HG02571 (cell line): ENCODE data around the gene GALNT5.
"Not testable (repeated sequence)": the region's sequence is repeated elsewhere in the genome, so short reads cannot be mapped to it uniquely, and the experiment has no call there.

Experiments used
- ATAC-seq: cut with Tn5 transposase; IDR thresholded peaks from one replicate; pipeline ENCODE4 v1.9.1; 2021; ENCODE audit warnings: mild to moderate bottlenecking, moderate library complexity; ENCODE audit not compliant: unreplicated experiment

Gene GALNT5

DNA sequence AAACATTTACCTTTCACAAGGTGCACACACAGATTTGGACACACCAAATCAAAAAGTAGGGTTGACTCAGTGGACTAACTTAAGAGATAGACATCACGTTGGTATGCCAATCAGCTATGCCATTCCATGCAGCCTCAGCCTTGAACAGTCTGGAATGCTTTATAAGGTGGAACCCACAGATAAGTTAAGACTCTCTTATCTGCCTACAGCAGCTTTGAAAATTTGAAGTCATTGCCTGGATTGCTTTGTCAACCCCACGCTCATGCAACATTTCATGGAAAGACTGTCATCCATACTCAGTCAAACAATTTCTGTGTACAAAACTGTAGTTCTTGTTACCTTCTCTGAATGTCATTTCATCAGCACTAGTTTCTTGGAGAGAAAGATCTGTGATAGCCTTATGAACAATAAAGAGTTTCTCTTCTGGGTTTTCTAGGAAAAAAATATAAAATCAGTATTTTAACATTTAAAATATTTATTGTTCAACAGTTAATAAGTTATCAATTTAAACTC is 66.9 kb downstream of the GALNT5 start:
- no peak for ATAC-seq

DNA sequence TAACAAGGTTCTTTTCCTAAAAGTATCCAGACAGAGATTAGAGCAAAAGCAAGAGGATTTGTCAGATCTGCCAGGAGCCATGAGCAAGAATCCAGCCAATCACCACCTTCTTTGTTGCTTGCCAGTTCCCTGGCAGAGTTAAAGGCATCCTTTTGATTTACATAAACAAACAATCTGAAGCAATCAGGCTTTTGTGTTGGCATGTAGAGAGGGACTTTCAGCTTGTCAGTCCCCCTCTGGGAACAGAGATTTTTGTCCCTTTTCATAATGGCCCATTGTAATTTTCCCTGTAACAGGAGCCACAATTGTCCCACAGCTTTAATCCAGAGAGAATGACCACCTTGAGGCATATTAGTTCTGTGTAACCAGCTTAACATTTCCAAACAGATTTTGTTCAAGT is 68.3 kb downstream of the GALNT5 start, which contains the start of gene ERMN:
Gene ERMN (minus strand): TSS at position 39 of the 400 bp plus-strand sequence. CDS start 182 bp downstream, outside the sequence.
- ATAC-seq, result no peak

- no peak for ATAC-seq
These were observed 69.2 kb downstream of the GALNT5 start for GRCh38 chr2:157326698-157327097.

- peak; percentile 25 for ATAC-seq
These were observed 69.7 kb downstream of the GALNT5 start for GRCh38 chr2:157327200-157327599.

GRCh38 chr2:157327621-157328500 is 70.4 kb downstream of the GALNT5 start:
- peak; percentile 99 for ATAC-seq

GRCh38 chr2:157329524-157329923 is 72.0 kb downstream of the GALNT5 start:
- ATAC-seq, result no peak

DNA sequence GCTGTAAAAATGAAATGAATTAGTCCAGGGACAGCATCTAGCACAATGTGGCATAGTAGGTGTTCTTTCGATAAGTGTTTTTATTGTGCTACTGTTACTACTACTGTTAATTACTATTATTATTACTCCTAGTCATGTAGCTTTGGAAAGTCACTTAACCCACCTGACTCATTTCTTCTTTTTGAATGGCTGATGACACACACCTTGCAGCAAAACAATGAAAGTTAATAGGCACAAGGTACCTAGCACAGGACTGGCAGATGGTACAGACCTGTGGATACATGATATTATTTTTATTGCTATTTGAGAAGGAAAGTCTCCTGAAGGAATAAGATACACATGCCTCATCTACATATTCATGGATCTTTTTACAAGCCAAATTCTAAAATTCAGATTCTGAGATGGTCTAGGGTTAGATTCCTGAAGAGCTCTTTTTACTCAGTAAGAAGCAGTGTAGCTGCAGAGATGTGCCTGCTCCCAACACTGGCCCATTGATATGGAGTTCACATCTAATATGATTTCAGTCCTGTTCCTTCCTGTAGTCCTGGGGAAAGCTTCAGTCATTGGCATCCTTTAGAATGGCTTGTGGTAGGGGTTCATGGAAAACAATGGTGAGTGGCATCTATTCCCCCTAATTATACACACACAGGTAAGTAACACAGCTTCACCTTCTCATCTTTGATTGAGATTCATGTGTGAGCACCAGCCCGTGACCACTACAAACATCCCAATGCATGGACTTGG is 76.0 kb downstream of the GALNT5 start:
- ATAC-seq, result no peak

- no peak for ATAC-seq
These were observed 76.8 kb downstream of the GALNT5 start for GRCh38 chr2:157334335-157334734.

DNA sequence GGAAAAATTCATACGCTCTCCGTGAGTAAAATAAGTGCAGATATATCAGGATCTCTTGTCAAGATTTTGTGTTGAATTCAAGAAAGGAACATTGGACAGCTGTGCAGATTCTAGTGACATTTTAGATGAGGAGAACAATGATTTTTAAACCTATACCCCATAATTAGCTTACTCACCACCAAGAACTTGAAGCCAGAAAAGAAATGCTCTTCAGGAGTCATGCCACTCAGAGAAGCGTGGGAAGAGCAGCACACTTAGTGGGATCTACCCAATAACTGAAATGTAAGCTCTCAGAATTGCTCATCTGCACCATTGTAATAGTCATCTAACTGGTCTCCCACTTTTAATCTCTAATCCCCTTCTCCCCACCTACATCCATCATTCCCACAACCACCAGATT is 77.3 kb downstream of the GALNT5 start:
- ATAC-seq, result no peak

GRCh38 chr2:157336137-157337010 is 78.9 kb downstream of the GALNT5 start:
- ATAC-seq, result peak; percentile 74

- no peak for ATAC-seq
These were observed 80.5 kb downstream of the GALNT5 start for GRCh38 chr2:157337978-157338377.

- ATAC-seq, result no peak
These were observed 82.6 kb downstream of the GALNT5 start for GRCh38 chr2:157339965-157340655.

DNA sequence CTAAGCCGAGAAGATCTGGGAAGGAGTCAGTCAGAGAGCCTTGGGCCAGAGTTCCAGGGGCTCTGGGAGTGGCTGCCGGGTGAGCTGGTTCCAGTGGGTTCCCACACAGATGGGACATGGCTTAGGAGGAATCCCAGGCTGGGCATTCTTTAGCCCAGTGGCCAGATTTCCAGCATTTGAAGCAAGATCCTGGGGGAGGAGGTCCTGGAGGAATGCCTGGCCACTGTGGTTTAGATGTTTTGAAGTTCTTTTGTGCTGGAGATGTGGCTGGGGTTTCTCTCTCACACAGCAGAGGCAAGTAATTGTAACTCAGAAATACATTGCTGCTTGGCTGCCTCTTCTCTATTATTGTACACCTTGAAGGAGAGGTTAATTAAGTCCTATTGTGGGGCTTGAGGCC is 83.9 kb downstream of the GALNT5 start:
- ATAC-seq, result not testable (repeated sequence)

- no peak for ATAC-seq
These were observed 88.3 kb downstream of the GALNT5 start for GRCh38 chr2:157345647-157346389.

GRCh38 chr2:157348291-157348921 is 90.9 kb downstream of the GALNT5 start:
- no peak for ATAC-seq

DNA sequence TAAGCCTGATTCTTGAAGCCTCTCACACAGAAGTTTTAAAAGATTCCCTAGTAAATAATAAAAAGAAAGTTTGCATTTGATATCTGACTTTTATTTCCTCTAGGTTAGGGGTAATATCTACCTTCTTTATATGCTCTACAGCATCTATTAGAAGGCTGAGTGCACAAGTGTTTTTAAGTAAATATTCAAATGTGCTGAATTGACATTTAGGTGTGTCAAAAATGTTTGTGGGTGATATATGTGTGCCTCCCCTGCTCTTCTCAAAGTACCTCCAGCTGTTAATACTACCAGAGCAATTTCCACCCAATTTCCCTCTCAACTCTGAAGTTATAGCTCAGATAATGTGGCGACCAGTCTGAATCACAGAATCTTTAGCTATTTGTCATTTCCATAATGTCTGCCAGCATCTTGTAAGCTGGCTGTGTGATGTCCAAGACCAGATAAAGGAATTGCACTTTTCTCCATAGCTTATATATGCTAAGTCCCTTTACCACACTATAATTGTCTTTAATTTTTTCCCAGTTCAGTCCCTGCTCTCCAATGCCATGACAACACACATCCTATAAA is 92.5 kb downstream of the GALNT5 start:
- ATAC-seq, result no peak

- ATAC-seq, result no peak
These were observed 98.1 kb downstream of the GALNT5 start for GRCh38 chr2:157355618-157356017.

DNA sequence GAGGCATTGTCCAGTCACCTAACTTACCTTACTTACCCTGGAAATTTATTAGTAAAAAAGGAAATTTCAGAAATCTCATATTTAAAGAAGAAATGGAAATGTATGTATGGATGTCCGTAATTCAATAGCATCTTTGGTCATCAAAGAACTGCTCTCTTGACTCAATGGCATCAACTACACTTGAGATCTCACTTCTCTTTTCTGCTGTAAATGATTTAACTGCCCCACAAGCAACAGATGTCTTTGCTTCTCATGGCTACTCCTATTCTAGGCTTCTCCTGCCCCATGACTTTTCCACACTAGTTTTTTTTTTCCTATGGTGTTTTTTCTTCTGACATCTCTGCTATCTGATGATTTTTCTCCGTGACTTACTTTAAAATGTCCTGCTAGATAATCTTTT is 102.1 kb downstream of the GALNT5 start:
- ATAC-seq, result no peak

DNA sequence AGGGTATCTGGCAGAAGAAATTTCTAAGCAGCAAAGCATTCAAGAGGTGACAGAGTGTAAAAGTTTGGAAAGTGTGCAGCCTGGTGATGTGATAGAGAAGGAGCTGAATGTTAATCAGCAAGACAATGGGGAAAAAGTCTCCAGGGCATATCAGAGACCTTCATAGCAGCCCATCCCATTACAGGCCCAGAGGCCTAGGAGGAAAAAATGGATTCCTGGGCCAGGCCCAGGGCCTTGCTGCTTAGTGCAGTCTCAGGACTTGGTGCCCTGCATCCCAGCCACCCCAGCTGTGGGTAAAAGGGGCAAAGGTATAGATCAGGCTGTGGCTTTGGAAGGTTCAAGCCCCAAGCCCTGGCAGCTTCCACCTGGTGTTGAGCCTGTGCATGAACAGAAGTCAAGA is 104.0 kb downstream of the GALNT5 start:
- ATAC-seq, result no peak
